Measurements from ENCODE around the gene SHROOM2. TPM values are rescaled to one million over a fixed set of nuclear protein-coding genes. Genes with fewer than 3 reads are reported as not detected.

SHROOM2 gene
- total RNA-seq, 1 experiment from 2014 or later, result 13.9 TPM

DNA sequence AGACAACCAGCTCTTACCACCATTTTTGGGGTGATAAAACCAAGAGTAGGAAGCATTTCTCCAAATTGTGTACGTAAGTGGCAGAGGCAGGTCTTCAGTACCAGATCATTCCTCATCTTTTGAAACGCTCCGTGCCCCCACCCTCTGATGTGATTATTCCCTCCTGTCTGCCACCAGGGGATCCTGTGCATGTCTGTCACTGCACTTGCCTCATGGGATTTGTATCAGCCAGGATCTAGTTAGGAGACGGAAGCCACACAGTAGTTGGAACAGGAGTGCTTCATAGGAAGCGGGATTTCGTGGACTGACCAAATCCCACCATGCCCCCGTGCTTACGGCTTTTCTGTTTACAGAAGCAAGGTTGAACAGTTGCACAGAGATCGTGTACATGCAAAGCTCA lies 75.5 kb downstream of the SHROOM2 start:
- no CpG with 5 or more reads among the region's 9 CpGs for WGBS (ENCODE audit: extremely low coverage, insufficient read length, low lambda C conversion rate)
- Histone ChIP-seq H3K23ac (ENCODE audit: insufficient read length, low read depth, low read length) (no peak overlapping the region), H3K79me2 (ENCODE audit: insufficient read depth, low read length) (no peaks in the 10 kb centered on the region; the same call in 1 of the 2 replicates), H4K91ac (ENCODE audit: insufficient read length, low read depth, low read length) (no peak overlapping the region), H3K4me2 (ENCODE audit: insufficient read depth, insufficient read length, low read length) (no peak overlapping the region), H3K9ac (ENCODE audit: extremely low read depth, insufficient read length, low read length) (no peak overlapping the region), H2BK12ac (ENCODE audit: insufficient read length, low read depth, low read length) (no peak overlapping the region), H2BK120ac (ENCODE audit: low read depth, low read length, poor library complexity, severe bottlenecking) (no peak overlapping the region), H3K18ac (ENCODE audit: insufficient read length, low read depth, low read length) (no peak overlapping the region), H2BK20ac (ENCODE audit: low read depth, low read length, poor library complexity, severe bottlenecking) (no peak overlapping the region), H3K4me1 (ENCODE audit: insufficient read depth, low read length) (peaks cover 6% of the 10 kb centered on the region; the same call in 1 of the 2 replicates), H2AFZ (ENCODE audit: low read length) (no peak overlapping the region), H3K9me3 (ENCODE audit: control insufficient read depth, low read depth, low read length) (no peaks in the 10 kb centered on the region), H3K14ac (ENCODE audit: insufficient read depth, low read length) (no peak overlapping the region), H3K79me1 (ENCODE audit: insufficient read depth, low read depth, low read length, poor library complexity, severe bottlenecking) (peaks cover 3% of the 10 kb centered on the region), H3K27me3 (ENCODE audit: insufficient read depth, low read length) (no peaks in the 10 kb centered on the region), H3K56ac (ENCODE audit: insufficient read length, low read depth, low read length) (no peak overlapping the region), H4K20me1 (ENCODE audit: control insufficient read depth, insufficient read depth, insufficient read length) (no peaks in the 10 kb centered on the region), H4K8ac (replicated peaks; ENCODE audit: insufficient read length, low read depth, low read length) (no peak overlapping the region), H3K23me2 (ENCODE audit: insufficient read length, low read depth, low read length, poor library complexity, severe bottlenecking) (no peaks in the 10 kb centered on the region), H3K4ac (ENCODE audit: low read depth, low read length) (no peak overlapping the region), H2BK5ac (ENCODE audit: insufficient read length, low read length) (no peak overlapping the region), H2BK15ac (ENCODE audit: low read depth, low read length) (no peak overlapping the region), H2AK5ac (ENCODE audit: insufficient read length, low read length) (no peak overlapping the region), H4K5ac (ENCODE audit: insufficient read length, low read depth, low read length) (no peak overlapping the region), H3T11ph (ENCODE audit: low read length) (no peak overlapping the region), H3K27ac (ENCODE audit: insufficient read length, low read depth, low read length) (no peak overlapping the region)
- Mint-ChIP-seq H3K9me3 (peaks cover 53 to 62% of the 10 kb centered on the region in 2 experiments), H3K36me3 (ENCODE audit: insufficient read depth in 1 of 3, low read depth in 3 of 3) (peaks cover 20 to 28% (median 26%) of the 10 kb centered on the region in 3 experiments), H3K4me3 (no peak overlapping the region), H3K27me3 (ENCODE audit: low read depth) (no peaks in the 10 kb centered on the region; the same call in 1 of the 2 replicates), H3K27ac (no peak overlapping the region; a peak in 1 of 7 replicates), H3K4me1 (peaks cover 11 to 22% of the 10 kb centered on the region in 2 experiments; a peak in 3 of 4 replicates)
- no peak for DNase-seq
- TF ChIP-seq, protein P1, sequence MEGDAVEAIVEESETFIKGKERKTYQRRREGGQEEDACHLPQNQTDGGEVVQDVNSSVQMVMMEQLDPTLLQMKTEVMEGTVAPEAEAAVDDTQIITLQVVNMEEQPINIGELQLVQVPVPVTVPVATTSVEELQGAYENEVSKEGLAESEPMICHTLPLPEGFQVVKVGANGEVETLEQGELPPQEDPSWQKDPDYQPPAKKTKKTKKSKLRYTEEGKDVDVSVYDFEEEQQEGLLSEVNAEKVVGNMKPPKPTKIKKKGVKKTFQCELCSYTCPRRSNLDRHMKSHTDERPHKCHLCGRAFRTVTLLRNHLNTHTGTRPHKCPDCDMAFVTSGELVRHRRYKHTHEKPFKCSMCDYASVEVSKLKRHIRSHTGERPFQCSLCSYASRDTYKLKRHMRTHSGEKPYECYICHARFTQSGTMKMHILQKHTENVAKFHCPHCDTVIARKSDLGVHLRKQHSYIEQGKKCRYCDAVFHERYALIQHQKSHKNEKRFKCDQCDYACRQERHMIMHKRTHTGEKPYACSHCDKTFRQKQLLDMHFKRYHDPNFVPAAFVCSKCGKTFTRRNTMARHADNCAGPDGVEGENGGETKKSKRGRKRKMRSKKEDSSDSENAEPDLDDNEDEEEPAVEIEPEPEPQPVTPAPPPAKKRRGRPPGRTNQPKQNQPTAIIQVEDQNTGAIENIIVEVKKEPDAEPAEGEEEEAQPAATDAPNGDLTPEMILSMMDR (conservative IDR thresholded peaks at IDR 0.05), result no peak
